Stimulated activated naive CD8-positive, alpha-beta T cell treated with anti-CD3 and anti-CD28 coated beads, Interleukin-15, Interleukin-2, amounts not matched to agents 100 ng/mL and 50 ng/mL, for 24 hours (primary cell): ENCODE measurements around the gene TNFAIP8L2.
"Not testable (repeated sequence)": the region's sequence is repeated elsewhere in the genome, so short reads cannot be mapped to it uniquely, and the experiment has no call there.

Source experiments
- H3K27ac Mint-ChIP-seq: one replicate; pipeline ENCODE4 v1.8.0; 2021; ENCODE audit warnings: mild to moderate bottlenecking, mixed read lengths
- H3K27me3 Mint-ChIP-seq: one replicate; pipeline ENCODE4 v1.8.0; 2021; ENCODE audit warnings: mixed read lengths
- H3K36me3 Mint-ChIP-seq: one replicate; pipeline ENCODE4 v1.8.0; 2021; ENCODE audit warnings: low read depth, mixed read lengths
- H3K4me1 Mint-ChIP-seq: one replicate; pipeline ENCODE4 v1.8.0; 2021; ENCODE audit warnings: low read depth, mixed read lengths
- H3K4me3 Mint-ChIP-seq: one replicate; pipeline ENCODE4 v1.8.0; 2021; ENCODE audit warnings: mild to moderate bottlenecking, mixed read lengths
- H3K9me3 Mint-ChIP-seq: one replicate; pipeline ENCODE4 v1.8.0; 2021; ENCODE audit warnings: mixed read lengths

The TNFAIP8L2 gene

DNA sequence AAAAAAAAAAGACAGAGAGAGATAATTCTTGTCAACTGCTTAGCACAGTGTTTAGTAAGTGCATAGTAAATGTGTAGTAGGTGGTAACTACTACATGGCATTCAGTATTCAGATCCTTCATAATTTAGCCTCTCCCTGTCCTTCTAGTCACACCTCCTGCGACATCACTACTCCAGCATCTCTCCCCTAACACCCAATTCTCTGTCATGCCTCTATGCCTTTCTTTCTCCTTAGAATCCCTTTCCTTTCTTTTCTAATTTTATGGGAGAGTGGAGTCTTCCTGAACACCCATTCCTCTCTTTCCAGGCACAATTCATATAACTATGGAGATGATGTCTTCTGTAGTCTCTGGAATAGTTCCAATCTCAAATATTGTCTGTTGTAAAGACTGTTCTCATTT is 37.4 kb downstream of the TNFAIP8L2 start:
- Mint-ChIP-seq H3K36me3 (peaks cover 6% of the 10 kb centered on the region), H3K9me3 (no peaks in the 10 kb centered on the region), H3K4me3 (no peak overlapping the region), H3K27ac (no peak overlapping the region), H3K27me3 (no peaks in the 10 kb centered on the region), H3K4me1 (peaks cover 34% of the 10 kb centered on the region)

DNA sequence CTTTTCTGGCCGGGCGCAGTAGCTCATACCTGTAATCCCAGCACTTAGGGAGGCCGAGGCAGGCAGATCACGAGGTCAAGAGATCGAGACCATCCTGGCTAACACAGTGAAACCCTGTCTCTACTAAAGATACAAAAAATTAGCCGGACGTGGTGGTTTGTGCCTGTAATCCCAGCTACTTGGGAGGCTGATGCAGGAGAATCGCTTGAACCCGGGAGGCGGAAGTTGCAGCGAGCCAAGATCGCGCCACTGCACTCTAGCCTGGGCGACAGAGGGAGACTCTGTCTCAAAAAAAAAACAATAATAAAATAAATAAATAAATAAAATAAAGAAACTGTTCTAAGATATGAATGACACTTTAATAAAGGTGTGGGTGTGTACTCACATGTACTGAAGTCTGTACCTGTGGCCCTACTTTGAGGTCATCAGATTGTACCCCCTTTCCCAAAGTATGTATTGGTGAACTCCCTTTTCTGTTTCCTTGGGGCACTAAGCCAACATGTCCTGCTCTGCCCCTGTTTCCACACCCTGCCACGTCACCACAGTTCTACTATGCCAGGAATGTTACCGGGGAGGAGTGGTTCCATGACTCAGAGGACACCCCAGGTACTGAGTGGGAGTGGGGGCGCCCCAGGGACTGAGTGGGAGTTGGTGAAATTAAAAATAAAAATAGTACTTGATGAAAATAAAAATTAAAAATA is 38.6 kb downstream of the TNFAIP8L2 start:
- H3K9me3 Mint-ChIP-seq, H3K27ac Mint-ChIP-seq, H3K27me3 Mint-ChIP-seq, H3K4me3 Mint-ChIP-seq: not testable (repeated sequence)
- Mint-ChIP-seq H3K36me3 (peaks cover 18% of the 10 kb centered on the region), H3K4me1 (peaks cover 38% of the 10 kb centered on the region)

DNA sequence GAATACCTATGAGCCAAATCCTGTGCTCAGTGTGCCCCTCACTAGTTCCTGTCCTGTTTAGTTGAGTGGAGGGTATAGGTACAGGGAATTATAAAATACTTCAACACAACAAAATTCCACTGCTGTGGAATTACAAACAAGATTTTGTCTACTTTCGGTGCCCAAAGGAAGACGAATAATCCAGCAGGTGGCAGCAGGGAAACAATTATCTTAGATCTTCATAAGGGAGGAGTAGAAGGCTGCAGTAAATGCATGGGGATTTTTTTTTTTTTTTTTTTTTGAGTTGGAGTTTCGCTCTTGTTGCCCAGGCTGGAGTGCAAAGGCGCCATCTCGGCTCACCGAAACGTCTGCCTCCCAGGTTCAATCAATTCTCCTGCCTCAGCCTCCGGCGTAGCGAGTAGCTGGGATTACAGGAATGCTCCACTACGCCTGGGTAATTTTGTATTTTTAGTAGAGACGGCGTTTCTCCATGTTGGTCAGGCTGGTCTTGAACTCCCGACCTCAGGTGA is 39.9 kb downstream of the TNFAIP8L2 start:
- H3K27ac Mint-ChIP-seq: no peak overlapping the region
- peaks cover 38% of the 10 kb centered on the region for H3K4me1 Mint-ChIP-seq
- H3K27me3 Mint-ChIP-seq: no peaks in the 10 kb centered on the region
- H3K36me3 Mint-ChIP-seq: peaks cover 23% of the 10 kb centered on the region
- no peak overlapping the region for H3K4me3 Mint-ChIP-seq
- no peaks in the 10 kb centered on the region for H3K9me3 Mint-ChIP-seq

- no peaks in the 10 kb centered on the region for H3K27me3 Mint-ChIP-seq
- H3K4me3 Mint-ChIP-seq: peak overlapping the region; percentile 100
- no peaks in the 10 kb centered on the region for H3K9me3 Mint-ChIP-seq
- H3K36me3 Mint-ChIP-seq: peaks cover 34% of the 10 kb centered on the region
- peak overlapping the region; percentile 98 for H3K27ac Mint-ChIP-seq
- H3K4me1 Mint-ChIP-seq: peaks cover 47% of the 10 kb centered on the region
Measured at GRCh38 chr1:151197863-151198253, 41.4 kb downstream of the TNFAIP8L2 start.

- Mint-ChIP-seq H3K9me3 (no peaks in the 10 kb centered on the region), H3K27ac (peak within 1 kb of the TSS; percentile 98), H3K36me3 (peaks cover 37% of the 10 kb centered on the region), H3K27me3 (no peaks in the 10 kb centered on the region), H3K4me1 (peaks cover 47% of the 10 kb centered on the region), H3K4me3 (peak within 1 kb of the TSS; percentile 100)
Measured at GRCh38 chr1:151198254-151199127, 42.0 kb downstream of the TNFAIP8L2 start, which contains the start of gene PIP5K1A. PIP5K1A (plus strand) TSS chr1:151198552; CDS start chr1:151198997, 445 bp downstream.

GRCh38 chr1:151199873-151200581 is 43.6 kb downstream of the TNFAIP8L2 start:
- Mint-ChIP-seq H3K9me3 (no peaks in the 10 kb centered on the region), H3K27me3 (no peaks in the 10 kb centered on the region), H3K4me3 (peak overlapping the region; percentile 100), H3K4me1 (peaks cover 58% of the 10 kb centered on the region), H3K36me3 (peaks cover 44% of the 10 kb centered on the region), H3K27ac (peak overlapping the region; percentile 98)

GRCh38 chr1:151205381-151205965 is 49.0 kb downstream of the TNFAIP8L2 start:
- H3K36me3 Mint-ChIP-seq: peaks cover 49% of the 10 kb centered on the region

More at GRCh38 chr1:151205381-151205965, 49.0 kb downstream of the TNFAIP8L2 start:
- H3K4me3 Mint-ChIP-seq, H3K9me3 Mint-ChIP-seq, H3K27ac Mint-ChIP-seq, H3K27me3 Mint-ChIP-seq: not testable (repeated sequence)
- H3K4me1 Mint-ChIP-seq: peaks cover 25% of the 10 kb centered on the region
